Esophagus muscularis mucosa (tissue), 4 donors: ENCODE data around the gene PRSS8.

ENCODE experiments used
- EP300 ChIP-seq: sonication (generic); formaldehyde crosslinking; IDR thresholded peaks from one replicate; pipeline ENCODE4 v1.6.1; 2017; ENCODE audit warnings: antibody characterized with exemption
- POLR2A ChIP-seq: fragments of 450-650 bp; IDR thresholded peaks from one replicate; pipeline ENCODE4 v1.6.1; 2017; ENCODE audit warnings: antibody characterized with exemption, moderate library complexity, mild to moderate bottlenecking, low read depth
- POLR2AphosphoS5 ChIP-seq, 2 donors: sonication (generic); formaldehyde crosslinking; IDR thresholded peaks; one replicate each; pipeline ENCODE4 v1.6.1; 2017; ENCODE audit warnings: antibody characterized with exemption in 2 of 2
- TF ChIP-seq, protein P1 (sequence below), 3 experiments: fragments of 200-600 bp in 2 of 3; fragments of 450-650 bp in 1 of 3; sonication (generic) in 2 of 3; IDR thresholded peaks; one replicate each; pipeline ENCODE4 v1.5.1; 2017 to 2019; ENCODE audit warnings: antibody characterized with exemption in 3 of 3, mild to moderate bottlenecking in 2 of 3, moderate library complexity in 1 of 3

DNA sequence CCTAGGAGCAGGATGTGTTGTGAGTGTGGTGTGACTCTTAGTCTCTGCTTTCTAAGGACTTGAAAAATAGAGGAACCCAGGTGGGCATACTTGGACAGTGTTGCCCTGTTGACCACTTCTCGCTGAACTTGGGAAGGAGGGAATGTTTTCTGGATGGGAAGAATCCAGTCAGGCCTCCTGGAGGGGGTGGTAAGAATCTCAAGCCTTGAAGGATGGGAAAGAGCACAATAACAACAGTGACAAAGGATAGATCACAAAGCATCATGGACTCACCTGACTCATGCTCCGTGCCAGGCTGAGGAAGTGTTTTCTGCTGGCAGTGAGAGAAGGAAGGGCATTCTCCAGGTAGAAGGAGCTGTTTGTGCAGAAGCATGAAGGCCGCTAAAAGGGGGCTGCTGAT, 9.7 kb downstream of the PRSS8 start:
- no peak for TF ChIP-seq POLR2A
- TF ChIP-seq, protein P1, sequence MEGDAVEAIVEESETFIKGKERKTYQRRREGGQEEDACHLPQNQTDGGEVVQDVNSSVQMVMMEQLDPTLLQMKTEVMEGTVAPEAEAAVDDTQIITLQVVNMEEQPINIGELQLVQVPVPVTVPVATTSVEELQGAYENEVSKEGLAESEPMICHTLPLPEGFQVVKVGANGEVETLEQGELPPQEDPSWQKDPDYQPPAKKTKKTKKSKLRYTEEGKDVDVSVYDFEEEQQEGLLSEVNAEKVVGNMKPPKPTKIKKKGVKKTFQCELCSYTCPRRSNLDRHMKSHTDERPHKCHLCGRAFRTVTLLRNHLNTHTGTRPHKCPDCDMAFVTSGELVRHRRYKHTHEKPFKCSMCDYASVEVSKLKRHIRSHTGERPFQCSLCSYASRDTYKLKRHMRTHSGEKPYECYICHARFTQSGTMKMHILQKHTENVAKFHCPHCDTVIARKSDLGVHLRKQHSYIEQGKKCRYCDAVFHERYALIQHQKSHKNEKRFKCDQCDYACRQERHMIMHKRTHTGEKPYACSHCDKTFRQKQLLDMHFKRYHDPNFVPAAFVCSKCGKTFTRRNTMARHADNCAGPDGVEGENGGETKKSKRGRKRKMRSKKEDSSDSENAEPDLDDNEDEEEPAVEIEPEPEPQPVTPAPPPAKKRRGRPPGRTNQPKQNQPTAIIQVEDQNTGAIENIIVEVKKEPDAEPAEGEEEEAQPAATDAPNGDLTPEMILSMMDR (IDR thresholded peaks at IDR 0.05) = no peak
- no peak for TF ChIP-seq EP300
- no peak for TF ChIP-seq POLR2AphosphoS5 (IDR thresholded peaks at IDR 0.05)
